Astrocyte (in vitro differentiated cells and primary cell): Measurements from ENCODE around the gene CD101.

Experiments
- EZH2 ChIP-seq: IDR thresholded peaks from 2 replicates; pipeline ENCODE4 v1.6.1; 2012; ENCODE audit warnings: mild to moderate bottlenecking, low read length, inconsistent platforms; ENCODE audit not compliant: insufficient read depth
- TF ChIP-seq, protein P1 (sequence below): IDR thresholded peaks from 2 replicates; pipeline ENCODE4 v1.5.1; 2011; ENCODE audit warnings: low read depth, mild to moderate bottlenecking, inconsistent platforms, low read length, moderate library complexity; ENCODE audit not compliant: insufficient read depth

DNA sequence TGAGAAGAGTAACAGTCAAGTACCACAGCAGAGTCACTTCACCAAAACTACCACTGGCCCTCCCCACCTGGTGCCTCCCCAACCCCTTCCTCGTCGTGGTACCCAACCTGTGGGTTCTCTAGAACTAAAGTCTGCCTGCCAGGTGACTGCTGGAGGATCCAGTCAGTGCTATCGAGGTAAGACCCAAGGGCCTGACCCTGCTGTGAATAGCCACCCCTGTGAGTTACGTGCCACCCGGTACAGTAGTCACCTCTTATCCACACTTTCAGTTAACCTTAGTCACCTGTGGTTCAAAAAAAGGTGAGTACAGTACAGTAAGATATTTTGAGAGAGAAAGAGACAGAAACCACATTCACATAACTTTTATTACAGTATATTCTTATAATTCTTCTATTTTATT lies 75.1 kb downstream of the CD101 start:
- TF ChIP-seq, protein P1, sequence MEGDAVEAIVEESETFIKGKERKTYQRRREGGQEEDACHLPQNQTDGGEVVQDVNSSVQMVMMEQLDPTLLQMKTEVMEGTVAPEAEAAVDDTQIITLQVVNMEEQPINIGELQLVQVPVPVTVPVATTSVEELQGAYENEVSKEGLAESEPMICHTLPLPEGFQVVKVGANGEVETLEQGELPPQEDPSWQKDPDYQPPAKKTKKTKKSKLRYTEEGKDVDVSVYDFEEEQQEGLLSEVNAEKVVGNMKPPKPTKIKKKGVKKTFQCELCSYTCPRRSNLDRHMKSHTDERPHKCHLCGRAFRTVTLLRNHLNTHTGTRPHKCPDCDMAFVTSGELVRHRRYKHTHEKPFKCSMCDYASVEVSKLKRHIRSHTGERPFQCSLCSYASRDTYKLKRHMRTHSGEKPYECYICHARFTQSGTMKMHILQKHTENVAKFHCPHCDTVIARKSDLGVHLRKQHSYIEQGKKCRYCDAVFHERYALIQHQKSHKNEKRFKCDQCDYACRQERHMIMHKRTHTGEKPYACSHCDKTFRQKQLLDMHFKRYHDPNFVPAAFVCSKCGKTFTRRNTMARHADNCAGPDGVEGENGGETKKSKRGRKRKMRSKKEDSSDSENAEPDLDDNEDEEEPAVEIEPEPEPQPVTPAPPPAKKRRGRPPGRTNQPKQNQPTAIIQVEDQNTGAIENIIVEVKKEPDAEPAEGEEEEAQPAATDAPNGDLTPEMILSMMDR: no peak
- TF ChIP-seq EZH2: no peak
